AG08396 (cell line): ENCODE results near the gene ST3GAL5.

Source experiments
- DNase-seq: peaks from one replicate; pipeline ENCODE4 v3.0.0; 2012; ENCODE audit warnings: low spot score, mixed read lengths

The ST3GAL5 gene

DNA sequence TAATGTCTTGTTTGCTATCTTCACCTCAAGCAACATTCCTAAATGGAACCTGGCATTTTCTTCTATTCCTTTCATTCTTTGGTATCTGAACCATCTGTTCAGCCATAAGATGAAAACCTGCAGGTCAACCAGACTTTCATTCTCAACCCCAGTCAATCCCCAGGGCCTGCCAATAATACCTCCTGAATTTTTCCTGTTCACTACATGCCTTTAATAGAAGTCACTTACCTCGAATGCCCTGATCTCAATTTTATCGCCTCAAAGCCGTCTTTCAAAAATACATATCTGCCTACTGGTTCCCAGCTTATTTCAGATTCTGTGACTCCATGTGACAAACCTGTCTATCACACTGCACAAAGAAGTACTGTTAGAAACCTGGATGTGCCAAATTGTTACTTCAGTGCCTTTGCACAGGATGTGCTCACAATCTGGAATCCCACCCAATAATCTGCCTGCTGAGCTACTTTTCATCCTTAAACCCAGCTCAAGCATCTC lies 22.6 kb downstream of the ST3GAL5 start:
- DNase-seq = no peak

DNA sequence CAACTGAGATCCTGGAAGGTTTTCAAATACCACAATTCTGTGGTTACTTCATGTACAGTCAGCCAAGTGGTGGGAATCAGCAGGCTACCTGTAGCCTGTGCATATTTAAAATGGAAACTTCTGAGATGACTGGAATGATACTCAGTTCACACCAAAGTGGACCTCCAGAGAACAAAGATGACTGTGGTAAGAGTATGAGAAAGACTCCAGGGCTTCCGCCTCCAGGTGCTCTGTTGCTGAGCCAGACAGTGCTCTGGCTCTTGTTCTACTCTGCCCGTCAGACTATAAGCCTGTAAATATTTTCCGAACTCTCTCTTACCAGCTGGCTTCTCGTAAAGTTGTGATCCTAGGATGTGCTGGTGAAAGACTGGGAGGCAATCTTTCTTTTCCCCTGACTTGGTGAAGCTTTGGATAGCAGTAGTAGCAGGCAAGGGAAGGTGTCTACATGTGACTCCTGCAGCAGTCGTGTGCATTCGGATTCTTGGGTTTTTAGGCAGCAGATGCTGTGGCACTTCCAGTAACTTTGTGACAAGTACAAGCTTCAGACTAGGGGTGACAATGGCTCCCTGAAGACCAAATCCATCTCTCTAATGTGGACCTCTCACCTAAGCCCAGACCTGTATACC lies 23.1 kb downstream of the ST3GAL5 start:
- DNase-seq = no peak

DNA sequence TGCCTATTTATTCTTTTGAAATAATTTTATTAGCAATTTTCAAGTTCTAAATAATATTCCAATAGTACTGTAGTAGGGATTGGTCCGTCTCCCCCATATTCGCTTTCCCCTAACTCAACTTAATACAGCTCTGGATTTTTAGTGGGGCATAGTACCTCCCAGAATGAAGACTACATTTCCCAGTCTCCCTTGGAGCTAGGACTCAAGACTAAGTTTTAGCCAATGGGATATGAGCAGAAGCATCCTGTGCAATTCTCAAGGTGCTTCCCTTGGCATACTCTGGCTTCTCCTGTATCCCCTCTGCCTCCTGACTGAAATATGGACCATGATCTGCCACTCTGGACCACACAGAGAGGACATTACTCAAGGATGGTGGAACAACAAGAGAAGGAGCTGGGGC lies 24.1 kb downstream of the ST3GAL5 start:
- DNase-seq = no peak

DNA sequence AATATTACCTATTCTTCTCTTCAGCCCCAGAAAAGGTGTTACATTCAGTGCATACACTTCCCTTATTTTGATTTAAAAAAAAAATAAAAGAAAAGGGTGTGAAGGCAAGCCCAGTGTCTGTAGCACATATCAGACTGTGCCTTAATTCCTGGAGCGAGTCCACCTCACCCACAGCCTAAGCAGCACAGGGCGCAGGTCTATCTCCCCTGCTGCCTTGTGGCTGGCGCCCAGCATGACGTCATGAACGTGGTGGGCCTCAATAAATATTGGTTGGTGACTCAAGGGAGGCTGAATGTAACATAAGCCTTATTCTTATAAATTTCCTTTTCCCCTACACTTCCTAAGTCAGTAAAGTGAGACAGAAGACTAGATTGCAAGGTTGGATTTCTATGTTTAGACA lies 26.4 kb downstream of the ST3GAL5 start:
- no peak for DNase-seq

DNA sequence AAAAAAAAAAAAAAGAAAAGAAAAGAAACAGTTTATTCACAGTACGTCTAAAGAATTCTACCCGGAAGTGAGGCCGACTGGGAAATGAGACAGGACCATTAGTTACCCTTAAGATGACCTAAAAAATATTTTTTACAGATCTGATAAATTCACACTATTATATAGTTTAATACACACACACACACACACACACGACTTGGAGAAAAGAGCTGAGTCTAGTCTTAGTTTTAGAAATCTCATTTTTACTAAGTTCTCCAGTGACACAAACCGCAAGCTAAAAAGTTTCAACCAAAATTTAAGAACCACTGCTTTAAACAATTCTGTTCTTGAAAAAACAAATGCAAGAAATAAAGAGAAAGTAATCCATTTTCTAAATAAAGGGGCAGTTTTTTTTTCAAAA lies 27.1 kb downstream of the ST3GAL5 start:
- no peak for DNase-seq

DNA sequence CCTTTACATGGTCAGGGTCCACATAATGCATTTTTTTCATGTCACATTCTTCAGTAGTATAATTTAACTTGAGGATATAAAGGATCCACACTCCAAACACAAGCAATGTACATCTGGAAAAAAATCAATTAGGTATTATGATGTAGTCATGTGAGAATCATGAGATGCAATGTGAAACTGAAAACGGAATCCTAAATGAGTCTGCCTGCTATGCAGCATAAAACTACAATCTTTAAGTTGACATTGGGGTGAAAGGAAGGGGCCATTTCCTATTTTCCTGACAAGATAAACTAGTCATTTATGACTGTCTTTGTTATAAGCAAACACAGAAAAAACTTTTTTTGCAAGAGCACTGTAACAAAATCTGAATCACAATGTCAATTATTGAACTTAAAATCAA lies 27.6 kb downstream of the ST3GAL5 start:
- DNase-seq = no peak

- no peak for DNase-seq
Measured at GRCh38 chr2:85858841-85859240, 29.9 kb downstream of the ST3GAL5 start.

DNA sequence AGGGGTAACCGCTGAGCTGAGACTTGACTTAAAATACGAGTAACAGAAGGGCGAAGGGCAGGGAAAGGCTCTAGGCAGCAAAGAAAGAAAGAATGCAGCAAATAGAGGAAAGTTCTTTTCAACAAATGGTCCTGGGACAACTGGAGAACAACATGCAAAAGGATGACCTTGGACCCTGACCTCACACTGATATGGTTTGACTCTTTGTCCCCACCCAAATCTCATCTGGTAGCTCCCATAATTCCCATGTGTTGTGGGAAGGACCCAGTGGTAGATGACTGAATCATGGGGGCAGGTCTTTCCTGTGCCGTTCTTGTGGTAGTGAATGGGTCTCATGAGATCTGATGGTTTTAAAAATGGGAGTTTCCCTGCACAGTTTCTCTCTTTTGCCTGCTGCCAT lies 33.9 kb downstream of the ST3GAL5 start:
- no peak for DNase-seq

GRCh38 chr2:85854166-85854509 lies 34.7 kb downstream of the ST3GAL5 start:
- DNase-seq = no peak

GRCh38 chr2:85853499-85854165 lies 35.2 kb downstream of the ST3GAL5 start:
- DNase-seq = no peak

DNA sequence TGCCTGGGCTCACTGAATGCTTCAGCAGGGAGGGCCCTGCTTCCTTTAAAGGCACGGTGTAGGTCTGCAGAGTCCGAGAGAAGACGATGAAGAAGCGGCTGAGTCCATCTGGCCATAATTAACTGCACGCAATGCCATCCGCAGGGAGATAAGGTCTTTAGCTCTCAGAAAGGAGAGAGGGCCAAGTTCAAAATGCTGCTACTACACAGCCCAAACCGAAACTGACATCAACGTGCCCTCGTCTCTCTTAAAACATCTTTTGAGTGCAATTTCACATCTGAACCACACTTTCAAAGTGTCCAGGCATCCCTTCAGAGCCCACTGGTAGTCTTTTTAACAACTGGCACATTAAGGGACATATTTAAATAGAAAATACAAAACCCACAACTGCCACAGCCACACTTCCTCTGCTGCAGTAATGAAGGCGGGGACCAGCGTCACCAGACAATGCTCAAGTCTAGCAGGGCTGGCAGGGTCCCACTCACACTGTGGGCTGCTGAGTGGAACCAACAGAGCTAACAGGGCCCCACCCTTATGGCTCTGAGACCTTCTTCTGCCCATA lies 35.8 kb downstream of the ST3GAL5 start:
- DNase-seq = no peak

DNA sequence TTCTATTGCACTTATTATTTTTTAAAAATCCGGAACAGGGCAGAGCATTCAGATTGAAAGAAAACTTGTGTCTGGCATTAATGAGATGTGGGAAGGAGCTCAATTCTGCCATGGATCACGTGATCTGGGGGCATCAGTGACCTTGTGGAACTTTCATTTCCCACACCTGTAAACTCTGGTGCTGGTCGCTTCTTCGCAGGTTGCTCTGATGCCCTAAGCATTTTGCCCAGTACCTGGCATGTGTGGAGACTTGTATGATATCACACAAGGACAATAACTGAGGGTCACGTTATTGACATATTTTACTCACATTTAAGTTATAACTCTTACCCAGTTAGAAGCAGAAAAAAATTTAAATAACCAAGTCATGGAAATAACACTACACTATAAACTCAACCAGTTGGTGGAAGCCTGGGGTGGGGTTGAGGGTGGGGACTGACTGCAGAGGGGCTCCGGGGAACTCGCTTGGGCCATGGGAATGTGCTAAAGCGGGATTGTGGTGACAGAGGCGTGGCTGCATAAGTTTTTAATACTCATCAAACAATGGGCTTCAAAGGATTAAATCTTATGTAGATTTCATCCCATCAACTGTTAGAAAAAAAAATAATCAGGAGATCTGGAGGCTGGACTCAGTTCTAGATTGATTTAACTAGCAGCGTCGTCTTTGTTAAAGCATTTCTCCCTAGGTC lies 36.5 kb downstream of the ST3GAL5 start:
- DNase-seq = no peak

- DNase-seq = no peak
Measured at GRCh38 chr2:85851253-85852151, 37.3 kb downstream of the ST3GAL5 start.

DNA sequence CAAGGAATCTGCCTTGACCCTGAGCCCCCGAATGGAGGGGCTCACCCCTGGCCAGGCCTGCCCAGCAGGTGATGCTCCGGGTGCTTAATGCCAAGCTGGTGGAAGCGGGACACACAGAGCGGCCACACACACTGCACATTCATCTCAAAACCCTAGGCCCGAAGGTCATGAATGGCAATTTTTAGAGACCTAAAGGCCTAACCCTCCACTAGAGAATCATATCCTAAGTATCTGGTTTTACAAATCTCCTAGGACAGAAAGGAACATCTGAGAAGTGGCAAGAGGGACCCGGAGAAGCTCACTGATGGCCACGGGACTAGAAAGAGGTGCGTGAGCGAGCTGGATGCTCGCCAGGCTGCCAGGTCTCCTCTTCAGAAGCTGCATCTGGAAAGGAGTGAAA lies 38.3 kb downstream of the ST3GAL5 start:
- no peak for DNase-seq

GRCh38 chr2:85847051-85847588 lies 41.7 kb downstream of the ST3GAL5 start:
- DNase-seq = no peak

DNA sequence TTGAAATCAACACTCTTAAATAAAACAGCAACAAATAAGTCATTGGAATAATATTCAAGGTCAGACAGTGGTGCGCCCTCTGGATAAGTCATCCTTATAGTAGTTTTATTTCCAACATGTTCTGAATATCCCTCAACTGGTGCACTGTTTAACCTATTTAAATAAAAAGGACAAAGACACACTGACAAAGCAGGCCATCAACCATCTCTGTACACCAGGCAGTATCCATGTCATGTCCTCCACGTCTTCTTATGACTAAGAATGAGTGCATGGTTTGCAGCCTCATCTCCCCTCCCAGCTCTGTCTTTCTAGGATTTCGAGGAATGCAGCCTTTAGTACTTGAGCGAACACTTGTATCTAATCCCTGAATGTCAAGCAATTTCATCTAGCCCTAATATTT lies 42.4 kb downstream of the ST3GAL5 start:
- DNase-seq = peak; percentile 49

GRCh38 chr2:85844486-85844885 lies 44.3 kb downstream of the ST3GAL5 start:
- no peak for DNase-seq

GRCh38 chr2:85843543-85843942 lies 45.2 kb downstream of the ST3GAL5 start:
- DNase-seq = no peak

DNA sequence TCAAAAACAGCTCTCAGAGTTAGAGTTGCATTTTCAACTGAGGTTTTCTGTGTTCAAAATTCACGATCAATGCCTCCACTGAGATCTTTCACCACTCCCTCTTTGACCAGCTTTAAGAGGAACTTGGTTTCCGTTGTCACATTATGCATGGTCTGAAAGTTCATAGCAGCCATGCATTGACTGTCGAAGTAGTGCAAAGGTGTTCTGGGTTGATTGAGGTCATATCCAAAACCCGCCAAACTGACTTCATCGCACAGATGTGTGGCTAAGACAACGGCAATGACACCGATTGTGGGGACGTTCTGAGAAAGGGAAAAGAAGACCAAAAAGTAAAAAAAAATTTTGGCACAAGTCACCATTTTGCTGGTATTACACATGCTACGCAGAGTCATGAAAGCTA lies 48.7 kb downstream of the ST3GAL5 start:
- DNase-seq = no peak

GRCh38 chr2:85839461-85839860 lies 49.3 kb downstream of the ST3GAL5 start:
- DNase-seq = no peak

DNA sequence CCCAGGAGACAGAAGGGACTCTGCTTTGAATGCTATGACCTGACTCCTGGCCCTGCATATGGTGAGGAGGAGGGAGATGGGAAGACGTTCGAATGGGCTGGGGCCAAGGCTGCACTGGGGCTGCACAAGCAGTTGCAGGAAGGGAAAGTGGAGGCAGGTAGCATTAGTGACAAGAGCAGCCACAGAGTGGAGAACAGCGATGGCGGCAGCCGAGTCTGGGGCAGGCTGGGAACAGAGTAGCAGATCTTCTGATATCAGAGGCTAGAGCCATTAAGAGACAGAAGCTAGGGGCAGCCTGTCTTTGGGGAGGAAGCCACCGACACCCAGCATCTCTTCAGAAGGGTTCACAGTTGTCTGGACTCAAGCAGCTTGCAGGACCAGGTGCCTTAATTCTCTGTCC lies 50.1 kb downstream of the ST3GAL5 start:
- DNase-seq = no peak

GRCh38 chr2:85838181-85838580 lies 50.6 kb downstream of the ST3GAL5 start:
- DNase-seq = no peak
